ENCODE data around the gene CDV3.
"Not testable (repeated sequence)": the region's sequence is repeated elsewhere in the genome, so short reads cannot be mapped to it uniquely, and the experiment has no call there.

The CDV3 gene

GRCh38 chr3:133573629-133574194, at the start of gene CDV3:
TSS of gene CDV3 (plus strand) at chr3:133573686. CDS start at chr3:133574045, 359 bp downstream.
- Histone ChIP-seq H3K4me3 (ENCODE audit: low read length in 2 of 2) (peak within 1 kb of the TSS; percentile 77 to 91), H3K36me3 (ENCODE audit: control insufficient read depth in 2 of 2, insufficient read depth in 2 of 2, low read length in 2 of 2) (peaks cover 19 to 22% of the 10 kb centered on the region in 2 donors), H3K9me3 (ENCODE audit: control insufficient read depth in 2 of 2, low read length in 2 of 2) (no peaks in the 10 kb centered on the region), H3K27ac (ENCODE audit: low read depth in 2 of 2, low read length in 2 of 2) (peak within 1 kb of the TSS; percentile 98), H3K9ac (ENCODE audit: low read depth in 1 of 2, low read length in 2 of 2) (peak within 1 kb of the TSS; percentile 79 to 97), H3K27me3 (ENCODE audit: control insufficient read depth in 2 of 2, insufficient read depth in 2 of 2, low read length in 2 of 2) (no peaks in the 10 kb centered on the region), H3K4me1 (ENCODE audit: control insufficient read depth in 2 of 2, insufficient read depth in 2 of 2, low read length in 2 of 2) (peaks cover 19 to 21% of the 10 kb centered on the region in 2 donors)

- H3K27me3 ChIP-seq (ENCODE audit: control insufficient read depth in 2 of 2, insufficient read depth in 2 of 2, low read length in 2 of 2); H3K9me3 ChIP-seq (ENCODE audit: control insufficient read depth in 2 of 2, low read length in 2 of 2); H3K36me3 ChIP-seq (ENCODE audit: control insufficient read depth in 2 of 2, insufficient read depth in 2 of 2, low read length in 2 of 2); H3K27ac ChIP-seq (ENCODE audit: low read depth in 2 of 2, low read length in 2 of 2); H3K4me3 ChIP-seq (ENCODE audit: low read length in 2 of 2); H3K9ac ChIP-seq (ENCODE audit: low read depth in 1 of 2, low read length in 2 of 2): not testable (repeated sequence)
- H3K4me1 ChIP-seq (ENCODE audit: control insufficient read depth in 2 of 2, insufficient read depth in 2 of 2, low read length in 2 of 2), result peaks cover 5 to 11% of the 10 kb centered on the region in 2 donors
These were observed 49.7 kb upstream of the CDV3 start for GRCh38 chr3:133523758-133524157.

GRCh38 chr3:133525435-133525834, 48.1 kb upstream of the CDV3 start:
- H3K9me3 ChIP-seq (ENCODE audit: control insufficient read depth in 2 of 2, low read length in 2 of 2), result no peaks in the 10 kb centered on the region
- no peaks in the 10 kb centered on the region for H3K36me3 ChIP-seq (ENCODE audit: control insufficient read depth in 2 of 2, insufficient read depth in 2 of 2, low read length in 2 of 2)
- H3K27ac ChIP-seq (ENCODE audit: low read depth in 2 of 2, low read length in 2 of 2), result no peak overlapping the region
- no peak overlapping the region for H3K4me3 ChIP-seq (ENCODE audit: low read length in 2 of 2)
- peaks cover 5 to 11% of the 10 kb centered on the region in 2 donors for H3K4me1 ChIP-seq (ENCODE audit: control insufficient read depth in 2 of 2, insufficient read depth in 2 of 2, low read length in 2 of 2)
- H3K27me3 ChIP-seq (ENCODE audit: control insufficient read depth in 2 of 2, insufficient read depth in 2 of 2, low read length in 2 of 2), result no peaks in the 10 kb centered on the region
- no peak overlapping the region for H3K9ac ChIP-seq (ENCODE audit: low read depth in 1 of 2, low read length in 2 of 2)

GRCh38 chr3:133527081-133527715, 46.3 kb upstream of the CDV3 start:
- Histone ChIP-seq H3K36me3 (ENCODE audit: control insufficient read depth in 2 of 2, insufficient read depth in 2 of 2, low read length in 2 of 2) (no peaks in the 10 kb centered on the region), H3K4me1 (ENCODE audit: control insufficient read depth in 2 of 2, insufficient read depth in 2 of 2, low read length in 2 of 2) (peaks cover 5 to 11% of the 10 kb centered on the region in 2 donors), H3K9me3 (ENCODE audit: control insufficient read depth in 2 of 2, low read length in 2 of 2) (no peaks in the 10 kb centered on the region), H3K4me3 (ENCODE audit: low read length in 2 of 2) (peak overlapping the region in 1 of 2 donors; percentile 17), H3K9ac (ENCODE audit: low read depth in 1 of 2, low read length in 2 of 2) (no peak overlapping the region), H3K27me3 (ENCODE audit: control insufficient read depth in 2 of 2, insufficient read depth in 2 of 2, low read length in 2 of 2) (no peaks in the 10 kb centered on the region), H3K27ac (ENCODE audit: low read depth in 2 of 2, low read length in 2 of 2) (peak overlapping the region in 1 of 2 donors; percentile 0)

- no peak overlapping the region for H3K4me3 ChIP-seq (ENCODE audit: low read length in 2 of 2)
- H3K9ac ChIP-seq (ENCODE audit: low read depth in 1 of 2, low read length in 2 of 2), result no peak overlapping the region
- peaks cover 5 to 8% of the 10 kb centered on the region in 2 donors for H3K4me1 ChIP-seq (ENCODE audit: control insufficient read depth in 2 of 2, insufficient read depth in 2 of 2, low read length in 2 of 2)
- no peaks in the 10 kb centered on the region for H3K36me3 ChIP-seq (ENCODE audit: control insufficient read depth in 2 of 2, insufficient read depth in 2 of 2, low read length in 2 of 2)
- H3K27ac ChIP-seq (ENCODE audit: low read depth in 2 of 2, low read length in 2 of 2), result no peak overlapping the region
- no peaks in the 10 kb centered on the region for H3K9me3 ChIP-seq (ENCODE audit: control insufficient read depth in 2 of 2, low read length in 2 of 2)
- no peaks in the 10 kb centered on the region for H3K27me3 ChIP-seq (ENCODE audit: control insufficient read depth in 2 of 2, insufficient read depth in 2 of 2, low read length in 2 of 2)
These were observed 43.7 kb upstream of the CDV3 start for GRCh38 chr3:133529809-133530208.

GRCh38 chr3:133531981-133532380, 41.5 kb upstream of the CDV3 start:
- H3K4me1 ChIP-seq (ENCODE audit: control insufficient read depth in 2 of 2, insufficient read depth in 2 of 2, low read length in 2 of 2), result peaks cover 9 to 15% of the 10 kb centered on the region in 2 donors
- H3K9ac ChIP-seq (ENCODE audit: low read depth in 1 of 2, low read length in 2 of 2), result no peak overlapping the region
- no peak overlapping the region for H3K27ac ChIP-seq (ENCODE audit: low read depth in 2 of 2, low read length in 2 of 2)
- H3K9me3 ChIP-seq (ENCODE audit: control insufficient read depth in 2 of 2, low read length in 2 of 2), result no peaks in the 10 kb centered on the region
- H3K36me3 ChIP-seq (ENCODE audit: control insufficient read depth in 2 of 2, insufficient read depth in 2 of 2, low read length in 2 of 2), result no peaks in the 10 kb centered on the region
- no peak overlapping the region for H3K4me3 ChIP-seq (ENCODE audit: low read length in 2 of 2)
- H3K27me3 ChIP-seq (ENCODE audit: control insufficient read depth in 2 of 2, insufficient read depth in 2 of 2, low read length in 2 of 2), result no peaks in the 10 kb centered on the region

- Histone ChIP-seq H3K9ac (ENCODE audit: low read depth in 1 of 2, low read length in 2 of 2) (no peak overlapping the region), H3K27ac (ENCODE audit: low read depth in 2 of 2, low read length in 2 of 2) (no peak overlapping the region), H3K4me1 (ENCODE audit: control insufficient read depth in 2 of 2, insufficient read depth in 2 of 2, low read length in 2 of 2) (peaks cover 7 to 10% of the 10 kb centered on the region in 2 donors), H3K4me3 (ENCODE audit: low read length in 2 of 2) (no peak overlapping the region), H3K9me3 (ENCODE audit: control insufficient read depth in 2 of 2, low read length in 2 of 2) (no peaks in the 10 kb centered on the region), H3K36me3 (ENCODE audit: control insufficient read depth in 2 of 2, insufficient read depth in 2 of 2, low read length in 2 of 2) (no peaks in the 10 kb centered on the region), H3K27me3 (ENCODE audit: control insufficient read depth in 2 of 2, insufficient read depth in 2 of 2, low read length in 2 of 2) (no peaks in the 10 kb centered on the region)
These were observed 40.5 kb upstream of the CDV3 start for GRCh38 chr3:133532951-133533350.

- H3K9ac ChIP-seq (ENCODE audit: low read depth in 1 of 2, low read length in 2 of 2), result peak overlapping the region in 1 of 2 donors; percentile 18
- peaks cover 12 to 16% of the 10 kb centered on the region in 2 donors for H3K4me1 ChIP-seq (ENCODE audit: control insufficient read depth in 2 of 2, insufficient read depth in 2 of 2, low read length in 2 of 2)
- no peaks in the 10 kb centered on the region for H3K9me3 ChIP-seq (ENCODE audit: control insufficient read depth in 2 of 2, low read length in 2 of 2)
- no peaks in the 10 kb centered on the region for H3K36me3 ChIP-seq (ENCODE audit: control insufficient read depth in 2 of 2, insufficient read depth in 2 of 2, low read length in 2 of 2)
- H3K4me3 ChIP-seq (ENCODE audit: low read length in 2 of 2), result no peak overlapping the region
- H3K27ac ChIP-seq (ENCODE audit: low read depth in 2 of 2, low read length in 2 of 2), result peak overlapping the region; percentile 17 to 48
- no peaks in the 10 kb centered on the region for H3K27me3 ChIP-seq (ENCODE audit: control insufficient read depth in 2 of 2, insufficient read depth in 2 of 2, low read length in 2 of 2)
These were observed 37.3 kb upstream of the CDV3 start for GRCh38 chr3:133535971-133536881.

GRCh38 chr3:133537131-133537530, 36.4 kb upstream of the CDV3 start:
- H3K9me3 ChIP-seq (ENCODE audit: control insufficient read depth in 2 of 2, low read length in 2 of 2); H3K4me3 ChIP-seq (ENCODE audit: low read length in 2 of 2); H3K27ac ChIP-seq (ENCODE audit: low read depth in 2 of 2, low read length in 2 of 2); H3K9ac ChIP-seq (ENCODE audit: low read depth in 1 of 2, low read length in 2 of 2); H3K36me3 ChIP-seq (ENCODE audit: control insufficient read depth in 2 of 2, insufficient read depth in 2 of 2, low read length in 2 of 2); H3K27me3 ChIP-seq (ENCODE audit: control insufficient read depth in 2 of 2, insufficient read depth in 2 of 2, low read length in 2 of 2): not testable (repeated sequence)
- peaks cover 15 to 19% of the 10 kb centered on the region in 2 donors for H3K4me1 ChIP-seq (ENCODE audit: control insufficient read depth in 2 of 2, insufficient read depth in 2 of 2, low read length in 2 of 2)

GRCh38 chr3:133538154-133538553, 35.3 kb upstream of the CDV3 start:
- H3K4me1 ChIP-seq (ENCODE audit: control insufficient read depth in 2 of 2, insufficient read depth in 2 of 2, low read length in 2 of 2), result peaks cover 15 to 19% of the 10 kb centered on the region in 2 donors
- H3K27ac ChIP-seq (ENCODE audit: low read depth in 2 of 2, low read length in 2 of 2), result no peak overlapping the region
- H3K4me3 ChIP-seq (ENCODE audit: low read length in 2 of 2), result no peak overlapping the region
- no peaks in the 10 kb centered on the region for H3K27me3 ChIP-seq (ENCODE audit: control insufficient read depth in 2 of 2, insufficient read depth in 2 of 2, low read length in 2 of 2)
- H3K36me3 ChIP-seq (ENCODE audit: control insufficient read depth in 2 of 2, insufficient read depth in 2 of 2, low read length in 2 of 2), result no peaks in the 10 kb centered on the region
- no peak overlapping the region for H3K9ac ChIP-seq (ENCODE audit: low read depth in 1 of 2, low read length in 2 of 2)
- no peaks in the 10 kb centered on the region for H3K9me3 ChIP-seq (ENCODE audit: control insufficient read depth in 2 of 2, low read length in 2 of 2)

Data from mucosa of rectum (tissue), 2 donors.